Activated CD4-positive, alpha-beta T cell treated with anti-CD3 and anti-CD28 coated beads, Interleukin-2, amount 50 U/mL, for 24 hours (primary cell): ENCODE data around the gene RASL10B.

Experiments
- DNase-seq, 2 donors: peaks; one replicate each; pipeline ENCODE4 v3.0.0-alpha.2; 2020; ENCODE audit warnings: low read depth in 1 of 2, low spot score in 1 of 2

RASL10B gene

DNA sequence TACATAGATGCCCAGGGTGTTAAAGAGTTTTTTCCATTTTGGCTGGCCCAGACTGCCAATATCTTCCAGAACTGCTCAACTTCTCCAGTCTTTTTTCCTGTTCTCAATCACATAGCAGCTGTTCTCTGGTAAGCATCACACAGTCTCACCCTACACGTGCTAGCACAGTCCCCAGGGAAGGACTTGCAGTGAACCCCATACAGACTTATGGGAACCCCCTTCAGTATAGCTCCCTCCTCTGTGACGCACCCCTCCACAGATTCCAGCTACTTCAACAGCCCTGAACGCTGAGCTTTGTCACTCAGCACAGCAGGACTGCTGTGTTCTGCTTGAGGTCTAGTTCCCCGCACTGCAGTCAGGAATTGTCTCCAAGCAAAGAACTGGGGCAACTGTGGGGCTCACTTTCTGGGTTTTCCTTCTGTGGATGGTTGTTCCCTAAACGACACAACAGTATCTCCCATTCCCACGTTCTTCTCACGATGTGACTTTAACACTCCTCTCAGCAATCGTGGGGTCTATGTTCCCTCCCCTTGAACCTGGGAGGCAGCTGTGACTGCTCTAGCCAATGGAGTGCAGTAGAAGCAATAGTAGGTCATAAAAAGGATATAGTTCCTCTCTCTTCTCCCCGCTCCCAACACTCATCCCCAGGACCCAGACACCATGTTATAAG is 60.4 kb downstream of the RASL10B start:
- DNase-seq, result no peak
